Colonic mucosa (tissue), 4 donors: ENCODE results near the gene ZSCAN1. TPM values are rescaled to one million over a fixed set of nuclear protein-coding genes. Genes with fewer than 3 reads are reported as not detected.

Experiments used
- DNase-seq: peaks from one replicate; pipeline ENCODE4 v3.0.0-alpha.2; 2020
- H3K27ac ChIP-seq: fragments of 200-600 bp; one replicate; pipeline ENCODE4 v1.8.0; 2021
- H3K27me3 ChIP-seq: fragments of 200-600 bp; one replicate; pipeline ENCODE4 v1.8.0; 2021
- H3K36me3 ChIP-seq: fragments of 200-600 bp; one replicate; pipeline ENCODE4 v1.8.0; 2021
- H3K4me1 ChIP-seq: fragments of 200-600 bp; one replicate; pipeline ENCODE4 v1.8.0; 2021; ENCODE audit warnings: mild to moderate bottlenecking
- H3K4me3 ChIP-seq: fragments of 200-600 bp; one replicate; pipeline ENCODE4 v1.8.0; 2021
- H3K9ac ChIP-seq, 2 donors: one replicate each; pipeline ENCODE4 v1.7.0; 2013; ENCODE audit warnings: control low read depth in 2 of 2, low read depth in 2 of 2, low read length in 2 of 2
- H3K9me3 ChIP-seq: fragments of 200-600 bp; one replicate; pipeline ENCODE4 v1.8.0; 2021
- CTCF ChIP-seq: fragments of 200-600 bp; IDR thresholded peaks from one replicate; pipeline ENCODE4 v1.8.0; 2022; ENCODE audit warnings: antibody characterized with exemption, mild to moderate bottlenecking
- intact Hi-C: fragments of 100-400 bp; cut with DNase I; formaldehyde crosslinking; loops from one replicate; pipeline ENCODE4 v1.14.1; 2022
- total RNA-seq, 2 donors: library from RNA; stranded (reverse); fragmentation: NEBNext Ultra II Directional in 1 of 2; extraction: Animal tissue kit (Norgen Biotek cat#: 25700) in 1 of 2; gene quantifications; one replicate each; pipeline ENCODE4 v1.2.1, GENCODE V29; 2021
- donor health status: healthy.
- donor health status: DM: no; HTN: no; CAD: no.
- donor health status: DM: no; HTN: no; CAD: no.

ZSCAN1 gene
- total RNA-seq, 2 donors from 2014 or later = not detected

- no peaks in the 10 kb centered on the region for H3K4me1 ChIP-seq
- H3K36me3 ChIP-seq = no peaks in the 10 kb centered on the region
- no peak overlapping the region for H3K9ac ChIP-seq
- H3K27ac ChIP-seq = no peak overlapping the region
- DNase-seq = no peak
- intact Hi-C loops = no loop called here
- no peaks in the 10 kb centered on the region for H3K9me3 ChIP-seq
- no peak overlapping the region for H3K4me3 ChIP-seq
- no peak for TF ChIP-seq CTCF
- no peaks in the 10 kb centered on the region for H3K27me3 ChIP-seq
These were observed 59.2 kb downstream of the ZSCAN1 start for GRCh38 chr19:58093071-58093470.

GRCh38 chr19:58095328-58095727, 61.5 kb downstream of the ZSCAN1 start:
- no peak for DNase-seq
- Histone ChIP-seq H3K4me3 (no peak overlapping the region), H3K9ac (no peak overlapping the region), H3K4me1 (no peaks in the 10 kb centered on the region), H3K27me3 (no peaks in the 10 kb centered on the region), H3K9me3 (no peaks in the 10 kb centered on the region), H3K36me3 (no peaks in the 10 kb centered on the region), H3K27ac (no peak overlapping the region)
- intact Hi-C loops = no loop called here
- TF ChIP-seq CTCF = no peak

GRCh38 chr19:58096884-58097283, 63.1 kb downstream of the ZSCAN1 start:
- no peaks in the 10 kb centered on the region for H3K4me1 ChIP-seq
- no peak for DNase-seq
- H3K36me3 ChIP-seq = no peaks in the 10 kb centered on the region
- no peak overlapping the region for H3K9ac ChIP-seq
- H3K27me3 ChIP-seq = no peaks in the 10 kb centered on the region
- no peak for TF ChIP-seq CTCF
- no peaks in the 10 kb centered on the region for H3K9me3 ChIP-seq
- no peak overlapping the region for H3K27ac ChIP-seq
- no peak overlapping the region for H3K4me3 ChIP-seq
- intact Hi-C loops = no loop called here

- no peaks in the 10 kb centered on the region for H3K9me3 ChIP-seq
These were observed 63.5 kb downstream of the ZSCAN1 start for GRCh38 chr19:58097349-58097748.

GRCh38 chr19:58097781-58098681, 64.2 kb downstream of the ZSCAN1 start, which contains the start of gene ZSCAN18:
TSS of gene ZSCAN18 (minus strand) at chr19:58098231. CDS start at chr19:58090267, 7,964 bp downstream.
- intact Hi-C loops = loop anchor here (2.0 kb wide), 1 partner anchor 55 kb away; no protein-coding TSS in a partner anchor
- Histone ChIP-seq H3K36me3 (no peaks in the 10 kb centered on the region), H3K4me3 (peak within 1 kb of the TSS; percentile 90), H3K9me3 (no peaks in the 10 kb centered on the region), H3K27me3 (no peaks in the 10 kb centered on the region), H3K9ac (peak within 1 kb of the TSS; percentile 81 to 82), H3K27ac (peak within 1 kb of the TSS; percentile 76), H3K4me1 (no peaks in the 10 kb centered on the region)
- peak; percentile 95 for DNase-seq
- no peak for TF ChIP-seq CTCF

More at GRCh38 chr19:58097349-58097748, 63.5 kb downstream of the ZSCAN1 start:
- Histone ChIP-seq H3K27me3 (no peaks in the 10 kb centered on the region), H3K36me3 (no peaks in the 10 kb centered on the region), H3K4me3 (peak overlapping the region; percentile 90), H3K4me1 (no peaks in the 10 kb centered on the region), H3K9ac (peak overlapping the region; percentile 51 to 52), H3K27ac (no peak overlapping the region)
- no peak for DNase-seq
- intact Hi-C loops = no loop called here
- no peak for TF ChIP-seq CTCF
